ENCODE measurements around the gene SYN1.
"Not testable (repeated sequence)": the region's sequence is repeated elsewhere in the genome, so short reads cannot be mapped to it uniquely, and the experiment has no call there.

- not testable (repeated sequence) for TF ChIP-seq CTCF (IDR thresholded peaks at IDR 0.05; ENCODE audit: low read depth, low read length); MAX (IDR thresholded peaks at IDR 0.05; ENCODE audit: low read depth, low read length); POLR2A (IDR thresholded peaks at IDR 0.05; ENCODE audit: extremely low read depth, insufficient read length); MYC (IDR thresholded peaks at IDR 0.05; ENCODE audit: low read depth, low read length)
These were observed 16.5 kb downstream of the SYN1 start for GRCh38 chrX:47603125-47603524.

Measured in NB4 (cell line).